ENCODE measurements around the gene APOOL. TPM values are rescaled to one million over a fixed set of nuclear protein-coding genes. Genes with fewer than 3 reads are reported as not detected.
A peak's percentile ranks its signal among the peaks of the same experiment; 100 is the strongest.
"Not testable (repeated sequence)": the region's sequence is repeated elsewhere in the genome, so short reads cannot be mapped to it uniquely, and the experiment has no call there.

APOOL gene
- 1 to 10 TPM; 6.2 to 9.9 TPM for total RNA-seq

- peak; percentile 99 for ATAC-seq
- TF ChIP-seq CTCF (IDR thresholded peaks at IDR 0.05) (peak in 1 of 7 experiments; percentile 11), POLR2A (IDR thresholded peaks at IDR 0.05) (peak in 2 of 3 donors; percentile 57 to 69)
- WGBS, 2 donors = 1% methylated on average over 16 to 24 of the region's 24 CpGs
- Histone ChIP-seq H3K4me1 (peaks cover 4% of the 10 kb centered on the region), H3K27me3 (no peaks in the 10 kb centered on the region), H3K9me3 (no peaks in the 10 kb centered on the region), H3K4me3 (peak within 1 kb of the TSS; percentile 5 to 50), H3K36me3 (replicated peaks in 1 of 2; ENCODE audit: insufficient read depth in 1 of 2, low read depth in 2 of 2) (no peaks in the 10 kb centered on the region), H3K27ac (peak within 1 kb of the TSS; percentile 42 to 81 (median 77))
- DNase-seq = peak; percentile 90 to 92 (median 90)
- intact Hi-C loops (cut with DNase I) = no loop called here
Observed at GRCh38 chrX:85003655-85004244, at the start of gene APOOL. APOOL (plus strand) TSS chrX:85003877; CDS start chrX:85003913, 36 bp downstream.

- Histone ChIP-seq H3K9me3 (no peaks in the 10 kb centered on the region), H3K27me3 (no peaks in the 10 kb centered on the region), H3K4me1 (no peaks in the 10 kb centered on the region), H3K36me3 (replicated peaks in 1 of 2; ENCODE audit: insufficient read depth in 1 of 2, low read depth in 2 of 2) (no peaks in the 10 kb centered on the region), H3K4me3 (no peak overlapping the region), H3K27ac (no peak overlapping the region)
- ATAC-seq = no peak
- WGBS, 2 donors = 53 to 63% methylated on average over 1 of the region's 1 CpG
- DNase-seq = no peak
- TF ChIP-seq POLR2A (IDR thresholded peaks at IDR 0.05) (no peak), CTCF (IDR thresholded peaks at IDR 0.05) (no peak)
- intact Hi-C loops (cut with DNase I) = no loop called here
Observed at GRCh38 chrX:84956304-84956703, 47.4 kb upstream of the APOOL start.

GRCh38 chrX:84974803-84975202 lies 28.9 kb upstream of the APOOL start:
- no peaks in the 10 kb centered on the region for H3K4me1 ChIP-seq
- no peak for ATAC-seq
- H3K27ac ChIP-seq = no peak overlapping the region
- TF ChIP-seq CTCF (IDR thresholded peaks at IDR 0.05) = no peak
- TF ChIP-seq POLR2A (IDR thresholded peaks at IDR 0.05) = no peak
- no peak for DNase-seq
- no peak overlapping the region for H3K4me3 ChIP-seq
- H3K9me3 ChIP-seq = no peaks in the 10 kb centered on the region
- no CpG with 5 or more reads among the region's 19 CpGs for WGBS, 2 donors
- H3K36me3 ChIP-seq (replicated peaks in 1 of 2; ENCODE audit: insufficient read depth in 1 of 2, low read depth in 2 of 2) = no peaks in the 10 kb centered on the region
- H3K27me3 ChIP-seq = no peaks in the 10 kb centered on the region
- intact Hi-C loops (cut with DNase I) = no loop called here

GRCh38 chrX:84991739-84992138 lies 11.9 kb upstream of the APOOL start:
- H3K36me3 ChIP-seq (replicated peaks in 1 of 2; ENCODE audit: insufficient read depth in 1 of 2, low read depth in 2 of 2); H3K27ac ChIP-seq; H3K4me3 ChIP-seq; H3K27me3 ChIP-seq; intact Hi-C loops (cut with DNase I); ATAC-seq; H3K9me3 ChIP-seq; H3K4me1 ChIP-seq; DNase-seq: not testable (repeated sequence)
- WGBS, 2 donors = 83 to 84% methylated on average over 5 of the region's 5 CpGs

- no peaks in the 10 kb centered on the region for H3K36me3 ChIP-seq (replicated peaks in 1 of 2; ENCODE audit: insufficient read depth in 1 of 2, low read depth in 2 of 2)
- no peak overlapping the region for H3K27ac ChIP-seq
- ATAC-seq = no peak
- H3K27me3 ChIP-seq = no peaks in the 10 kb centered on the region
- no peaks in the 10 kb centered on the region for H3K9me3 ChIP-seq
- intact Hi-C loops (cut with DNase I) = no loop called here
- no peaks in the 10 kb centered on the region for H3K4me1 ChIP-seq
- 38 to 90% methylated on average over 1 of the region's 1 CpG for WGBS, 2 donors
- no peak for TF ChIP-seq POLR2A (IDR thresholded peaks at IDR 0.05)
- TF ChIP-seq CTCF (IDR thresholded peaks at IDR 0.05) = no peak
- DNase-seq = no peak
- H3K4me3 ChIP-seq = no peak overlapping the region
Observed at GRCh38 chrX:84993150-84993549, 10.5 kb upstream of the APOOL start.

Measured in body of pancreas (tissue), 4 donors.